ENCODE measurements around the gene EXOC3. TPM values are rescaled to one million over a fixed set of nuclear protein-coding genes. Genes with fewer than 3 reads are reported as not detected.

The EXOC3 gene
- polyA plus RNA-seq, 1 experiment = 27.3 TPM

- Histone ChIP-seq H3K4me3 (ENCODE audit: low read depth, low read length) (no peak overlapping the region), H3K9me3 (ENCODE audit: control insufficient read depth, insufficient read depth, low read length) (no peaks in the 10 kb centered on the region; the same call in 1 of the 2 replicates), H3K27me3 (ENCODE audit: control insufficient read depth, insufficient read depth, low read length) (no peaks in the 10 kb centered on the region), H3K27ac (ENCODE audit: low read depth, low read length) (no peak overlapping the region)
- no peak for TF ChIP-seq CTCF (IDR thresholded peaks at IDR 0.05; ENCODE audit: low read depth, low read length)
- ChIA-PET POLR2A (no interaction called here), CTCF (interaction anchor here (1.4 kb wide), 1 partner anchor 14 kb away, joined by 6 read pairs; no protein-coding TSS in a partner anchor)
- DNase-seq (ENCODE audit: low read depth, low spot score) = no peak
Measured at GRCh38 chr5:460273-460625, 17.3 kb downstream of the EXOC3 start.

GRCh38 chr5:462051-462481 is 19.1 kb downstream of the EXOC3 start:
- no peak for DNase-seq (ENCODE audit: low read depth, low spot score)
- Histone ChIP-seq H3K27ac (ENCODE audit: low read depth, low read length) (no peak overlapping the region), H3K27me3 (ENCODE audit: control insufficient read depth, insufficient read depth, low read length) (no peaks in the 10 kb centered on the region), H3K9me3 (ENCODE audit: control insufficient read depth, insufficient read depth, low read length) (no peaks in the 10 kb centered on the region; the same call in 1 of the 2 replicates), H3K4me3 (ENCODE audit: low read depth, low read length) (no peak overlapping the region)
- CTCF ChIA-PET = no interaction called here
- TF ChIP-seq CTCF (IDR thresholded peaks at IDR 0.05; ENCODE audit: low read depth, low read length) = no peak
- POLR2A ChIA-PET = no interaction called here

GRCh38 chr5:463301-463700 is 20.3 kb downstream of the EXOC3 start:
- H3K4me3 ChIP-seq (ENCODE audit: low read depth, low read length) = no peak overlapping the region
- POLR2A ChIA-PET = no interaction called here
- CTCF ChIA-PET = no interaction called here

GRCh38 chr5:463952-464351 is 21.0 kb downstream of the EXOC3 start:
- CTCF ChIA-PET = no interaction called here

More at GRCh38 chr5:463301-463700, 20.3 kb downstream of the EXOC3 start:
- Histone ChIP-seq H3K9me3 (ENCODE audit: control insufficient read depth, insufficient read depth, low read length) (no peaks in the 10 kb centered on the region; the same call in 1 of the 2 replicates), H3K27ac (ENCODE audit: low read depth, low read length) (no peak overlapping the region), H3K27me3 (ENCODE audit: control insufficient read depth, insufficient read depth, low read length) (no peaks in the 10 kb centered on the region)
- TF ChIP-seq CTCF (IDR thresholded peaks at IDR 0.05; ENCODE audit: low read depth, low read length) = no peak
- DNase-seq (ENCODE audit: low read depth, low spot score) = no peak

GRCh38 chr5:464446-464842 is 21.5 kb downstream of the EXOC3 start:
- H3K4me3 ChIP-seq (ENCODE audit: low read depth, low read length) = no peak overlapping the region
- TF ChIP-seq CTCF (IDR thresholded peaks at IDR 0.05; ENCODE audit: low read depth, low read length) = no peak
- H3K27me3 ChIP-seq (ENCODE audit: control insufficient read depth, insufficient read depth, low read length) = no peaks in the 10 kb centered on the region
- no peaks in the 10 kb centered on the region; the same call in 1 of the 2 replicates for H3K9me3 ChIP-seq (ENCODE audit: control insufficient read depth, insufficient read depth, low read length)
- H3K27ac ChIP-seq (ENCODE audit: low read depth, low read length) = no peak overlapping the region
- ChIA-PET POLR2A (no interaction called here), CTCF (no interaction called here)
- DNase-seq (ENCODE audit: low read depth, low spot score) = no peak

More at GRCh38 chr5:463952-464351, 21.0 kb downstream of the EXOC3 start:
- POLR2A ChIA-PET = no interaction called here
- Histone ChIP-seq H3K9me3 (ENCODE audit: control insufficient read depth, insufficient read depth, low read length) (no peaks in the 10 kb centered on the region; the same call in 1 of the 2 replicates), H3K4me3 (ENCODE audit: low read depth, low read length) (no peak overlapping the region), H3K27ac (ENCODE audit: low read depth, low read length) (no peak overlapping the region), H3K27me3 (ENCODE audit: control insufficient read depth, insufficient read depth, low read length) (no peaks in the 10 kb centered on the region)
- TF ChIP-seq CTCF (IDR thresholded peaks at IDR 0.05; ENCODE audit: low read depth, low read length) = no peak
- no peak for DNase-seq (ENCODE audit: low read depth, low spot score)
